Thyroid gland (tissue), 4 donors: ENCODE measurements around the gene ZNF205.

Experiments
- CTCF ChIP-seq, 6 experiments: fragments of 200-600 bp in 3 of 6; fragments of 450-650 bp in 3 of 6; sonication (generic) in 3 of 6; IDR thresholded peaks; one replicate each; pipeline ENCODE4 v1.5.1; 2016 to 2019; ENCODE audit warnings: antibody characterized with exemption in 6 of 6, mild to moderate bottlenecking in 2 of 6, inconsistent platforms in 1 of 6, moderate library complexity in 1 of 6
- POLR2A ChIP-seq, 2 donors: fragments of 450-650 bp; IDR thresholded peaks; one replicate each; pipeline ENCODE4 v1.6.1; 2017; ENCODE audit warnings: antibody characterized with exemption in 2 of 2, mild to moderate bottlenecking in 2 of 2, moderate library complexity in 1 of 2

GRCh38 chr16:3119286-3119685, 6.9 kb downstream of the ZNF205 start:
- TF ChIP-seq POLR2A (IDR thresholded peaks at IDR 0.05), result no peak
- no peak for TF ChIP-seq CTCF (IDR thresholded peaks at IDR 0.05)
